HEK293 (cell line): ENCODE data around the gene FOXK2.

ENCODE experiments used
- CTCF ChIA-PET: fragments of 350-600 bp; formaldehyde crosslinking; extraction: SDS; loops from one replicate; lab custom pipeline; 2021; ENCODE audit warnings: antibody characterized with exemption; lab: Yijun Ruan, JAX
- POLR2A ChIA-PET: fragments of 300-600 bp; formaldehyde crosslinking; extraction: SDS; loops from one replicate; lab custom pipeline; 2020; ENCODE audit warnings: antibody characterized with exemption, inconsistent platforms; lab: Yijun Ruan, JAX
- H3K27ac ChIP-seq: fragments of 200-500 bp; sonication (Bioruptor generic); 2 replicates; pipeline ENCODE4 v1.5.1; 2014; ENCODE audit warnings: low read depth, low read length, control low read depth, inconsistent platforms; ENCODE audit errors: extremely low read depth
- H3K36me3 ChIP-seq, 2 experiments: fragments of 200-500 bp in 1 of 2; sonication (Bioruptor generic) in 1 of 2; 1 replicate in 1 of 2; 2 replicates in 1 of 2; pipeline ENCODE4 v1.5.1; 2014 to 2017; ENCODE audit warnings: inconsistent platforms in 2 of 2, low read length in 2 of 2; ENCODE audit not compliant: control insufficient read depth in 2 of 2, insufficient read depth in 1 of 2
- H3K4me1 ChIP-seq: fragments of 200-500 bp; sonication (Bioruptor generic); 2 replicates; pipeline ENCODE4 v1.5.1; 2014; ENCODE audit warnings: mild to moderate bottlenecking, low read length, inconsistent platforms; ENCODE audit not compliant: control insufficient read depth, insufficient read depth
- H3K4me3 ChIP-seq: 2 replicates; pipeline ENCODE4 v1.5.1; 2011; ENCODE audit warnings: low read depth, mild to moderate bottlenecking, control low read depth, low read length, moderate library complexity
- H3K9me3 ChIP-seq: fragments of 200-500 bp; sonication (Bioruptor generic); 2 replicates; pipeline ENCODE4 v1.5.1; 2014; ENCODE audit warnings: low read depth, low read length, inconsistent platforms; ENCODE audit not compliant: control insufficient read depth, insufficient read depth
- FEZF1 ChIP-seq: fragments of 450-650 bp; formaldehyde crosslinking; IDR thresholded peaks from 2 replicates; pipeline ENCODE4 v1.5.1; 2016; ENCODE audit warnings: missing biosample characterization, missing genetic modification characterization
- GLIS1 ChIP-seq: fragments of 450-650 bp; formaldehyde crosslinking; IDR thresholded peaks from 2 replicates; pipeline ENCODE4 v1.5.1; 2016; ENCODE audit warnings: missing biosample characterization, missing genetic modification characterization
- PATZ1 ChIP-seq: fragments of 450-650 bp; formaldehyde crosslinking; IDR thresholded peaks from 2 replicates; pipeline ENCODE4 v1.5.1; 2016; ENCODE audit warnings: missing biosample characterization, missing genetic modification characterization
- PRDM4 ChIP-seq: fragments of 450-650 bp; formaldehyde crosslinking; IDR thresholded peaks from 2 replicates; pipeline ENCODE4 v1.5.1; 2017; ENCODE audit warnings: missing biosample characterization, missing genetic modification characterization
- SP2 ChIP-seq: fragments of 450-650 bp; formaldehyde crosslinking; IDR thresholded peaks from 2 replicates; pipeline ENCODE4 v1.5.1; 2016; ENCODE audit warnings: missing biosample characterization, missing genetic modification characterization
- YY1 ChIP-seq: fragments of 450-650 bp; formaldehyde crosslinking; IDR thresholded peaks from 2 replicates; pipeline ENCODE4 v1.5.1; 2018; ENCODE audit warnings: missing biosample characterization, missing genetic modification characterization
- ZBTB1 ChIP-seq: fragments of 450-650 bp; formaldehyde crosslinking; IDR thresholded peaks from 2 replicates; pipeline ENCODE4 v1.5.1; 2016; ENCODE audit warnings: missing biosample characterization, missing genetic modification characterization
- ZBTB10 ChIP-seq: fragments of 450-650 bp; formaldehyde crosslinking; IDR thresholded peaks from 2 replicates; pipeline ENCODE4 v1.5.1; 2016; ENCODE audit warnings: missing biosample characterization, missing genetic modification characterization
- ZBTB17 ChIP-seq: fragments of 450-650 bp; formaldehyde crosslinking; IDR thresholded peaks from 2 replicates; pipeline ENCODE4 v1.5.1; 2016; ENCODE audit warnings: missing biosample characterization, missing genetic modification characterization
- ZBTB20 ChIP-seq: fragments of 450-650 bp; formaldehyde crosslinking; IDR thresholded peaks from 2 replicates; pipeline ENCODE4 v1.5.1; 2016; ENCODE audit warnings: missing biosample characterization, missing genetic modification characterization
- ZEB2 ChIP-seq: fragments of 450-650 bp; formaldehyde crosslinking; IDR thresholded peaks from 2 replicates; pipeline ENCODE4 v1.5.1; 2016; ENCODE audit warnings: missing biosample characterization, missing genetic modification characterization
- ZFHX2 ChIP-seq: fragments of 450-650 bp; formaldehyde crosslinking; conservative IDR thresholded peaks from 2 replicates; pipeline ENCODE4 v1.5.1; 2016; ENCODE audit warnings: missing biosample characterization, missing genetic modification characterization
- ZFP37 ChIP-seq: fragments of 450-650 bp; formaldehyde crosslinking; IDR thresholded peaks from 2 replicates; pipeline ENCODE4 v1.5.1; 2016; ENCODE audit warnings: missing biosample characterization, missing genetic modification characterization
- ZNF2 ChIP-seq: fragments of 450-650 bp; formaldehyde crosslinking; IDR thresholded peaks from 2 replicates; pipeline ENCODE4 v1.5.1; 2016; ENCODE audit warnings: missing biosample characterization, missing genetic modification characterization
- ZNF311 ChIP-seq: fragments of 450-650 bp; formaldehyde crosslinking; IDR thresholded peaks from 2 replicates; pipeline ENCODE4 v1.5.1; 2017; ENCODE audit warnings: missing biosample characterization, missing genetic modification characterization, borderline replicate concordance
- ZNF335 ChIP-seq: fragments of 450-650 bp; formaldehyde crosslinking; conservative IDR thresholded peaks from 2 replicates; pipeline ENCODE4 v1.5.1; 2016; ENCODE audit warnings: missing biosample characterization, missing genetic modification characterization
- ZNF560 ChIP-seq: fragments of 450-650 bp; formaldehyde crosslinking; IDR thresholded peaks from 2 replicates; pipeline ENCODE4 v1.5.1; 2017; ENCODE audit warnings: missing biosample characterization, missing genetic modification characterization, borderline replicate concordance
- ZNF600 ChIP-seq: fragments of 450-650 bp; formaldehyde crosslinking; IDR thresholded peaks from 2 replicates; pipeline ENCODE4 v1.5.1; 2016; ENCODE audit warnings: missing biosample characterization, missing genetic modification characterization
- ZSCAN30 ChIP-seq: fragments of 450-650 bp; IDR thresholded peaks from 2 replicates; pipeline ENCODE4 v1.5.1; 2018; ENCODE audit warnings: missing biosample characterization, mild to moderate bottlenecking, missing genetic modification characterization, moderate library complexity
- TF ChIP-seq, protein P1 (sequence below): fragments of 450-650 bp; formaldehyde crosslinking; optimal IDR thresholded peaks from 2 replicates; pipeline ENCODE3; 2016; ENCODE audit warnings: missing biosample characterization, mild to moderate bottlenecking, missing genetic modification characterization
- TF ChIP-seq, protein P2 (sequence below): fragments of 450-650 bp; formaldehyde crosslinking; IDR thresholded peaks from 2 replicates; pipeline ENCODE4 v1.5.1; 2016; ENCODE audit warnings: missing biosample characterization, missing genetic modification characterization, borderline replicate concordance

The FOXK2 gene

DNA sequence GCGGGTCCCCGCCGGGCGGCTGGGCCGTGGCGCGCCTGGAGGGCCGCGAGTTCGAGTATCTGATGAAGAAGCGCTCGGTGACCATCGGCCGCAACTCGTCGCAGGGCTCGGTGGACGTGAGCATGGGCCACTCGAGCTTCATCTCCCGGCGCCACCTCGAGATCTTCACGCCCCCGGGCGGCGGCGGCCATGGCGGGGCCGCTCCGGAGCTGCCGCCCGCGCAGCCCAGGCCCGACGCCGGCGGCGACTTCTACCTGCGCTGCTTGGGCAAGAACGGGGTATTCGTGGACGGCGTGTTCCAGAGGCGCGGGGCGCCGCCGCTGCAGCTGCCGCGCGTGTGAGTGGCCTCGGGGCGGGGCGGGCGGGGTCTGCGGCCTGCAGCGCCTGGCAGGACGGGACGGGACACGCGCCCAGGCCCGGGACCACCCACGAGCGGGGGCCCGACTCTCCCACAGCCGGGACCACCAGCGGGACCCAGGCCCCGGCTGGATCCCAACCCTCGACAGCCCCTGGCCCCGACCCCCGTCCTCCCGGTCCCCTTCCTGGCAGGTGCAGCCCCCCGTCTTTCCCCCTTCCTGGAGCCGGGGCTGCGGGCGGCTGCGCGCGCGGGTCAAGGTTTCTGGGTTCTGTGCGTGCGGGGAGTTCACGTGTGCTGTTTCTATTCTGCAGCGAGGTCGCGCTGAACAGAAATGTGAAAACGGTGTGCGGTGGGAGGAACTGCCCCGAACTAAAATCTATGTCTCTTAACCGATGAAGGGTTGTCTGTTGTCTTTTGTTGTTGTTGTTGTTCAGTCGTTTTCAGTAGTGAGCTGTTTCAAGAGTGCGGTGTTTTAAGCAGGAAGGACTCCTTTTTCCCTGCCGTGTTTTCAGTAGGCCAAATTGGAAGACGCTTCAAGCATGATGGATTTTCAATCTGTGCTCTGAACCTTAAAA is 705 bp downstream of the FOXK2 start:
- Histone ChIP-seq H3K36me3 (peaks cover 0 to 5% of the 10 kb centered on the region in 2 experiments; a peak in 1 of 3 replicates), H3K4me1 (peaks cover 11% of the 10 kb centered on the region), H3K4me3 (peak overlapping the region; percentile 64), H3K9me3 (no peaks in the 10 kb centered on the region), H3K27ac (peak overlapping the region; percentile 91)
- CTCF ChIA-PET: interaction anchor here (0.7 to 2.0 kb wide), 4 partner anchors 31 to 34 kb away, joined by 3 to 9 read pairs (median 4); no protein-coding TSS in a partner anchor
- POLR2A ChIA-PET: interaction anchor here (0.6 to 2.9 kb wide), 13 partner anchors 11 to 60 kb away, joined by 3 to 14 read pairs (median 4); no protein-coding TSS in a partner anchor
- 0 out of 2 replicates have a peak, but pooled peaks have one; percentile 32 for TF ChIP-seq YY1 (tag by site-specific recombination)
- no peak for TF ChIP-seq GLIS1 (tag by site-specific recombination)
- TF ChIP-seq ZNF335 (tag by site-specific recombination): peak; percentile 52
- no peak for TF ChIP-seq FEZF1 (tag by site-specific recombination)
- no peak for TF ChIP-seq ZNF311
- TF ChIP-seq ZFP37: peak; percentile 67; the same call in 1 of the 2 replicates
- TF ChIP-seq ZFHX2 (tag by site-specific recombination): 0 out of 2 replicates have a peak, but pooled peaks have one; percentile 7
- no peak for TF ChIP-seq ZNF560 (tag by site-specific recombination)
- TF ChIP-seq ZBTB1 (tag by site-specific recombination): 0 out of 2 replicates have a peak, but pooled peaks have one; percentile 4
- TF ChIP-seq ZEB2 (tag by site-specific recombination): peak; percentile 46; the same call in 1 of the 2 replicates
- peak; percentile 20 for TF ChIP-seq SP2
- TF ChIP-seq ZBTB17 (tag by site-specific recombination): peak; percentile 98
- TF ChIP-seq, protein P1, sequence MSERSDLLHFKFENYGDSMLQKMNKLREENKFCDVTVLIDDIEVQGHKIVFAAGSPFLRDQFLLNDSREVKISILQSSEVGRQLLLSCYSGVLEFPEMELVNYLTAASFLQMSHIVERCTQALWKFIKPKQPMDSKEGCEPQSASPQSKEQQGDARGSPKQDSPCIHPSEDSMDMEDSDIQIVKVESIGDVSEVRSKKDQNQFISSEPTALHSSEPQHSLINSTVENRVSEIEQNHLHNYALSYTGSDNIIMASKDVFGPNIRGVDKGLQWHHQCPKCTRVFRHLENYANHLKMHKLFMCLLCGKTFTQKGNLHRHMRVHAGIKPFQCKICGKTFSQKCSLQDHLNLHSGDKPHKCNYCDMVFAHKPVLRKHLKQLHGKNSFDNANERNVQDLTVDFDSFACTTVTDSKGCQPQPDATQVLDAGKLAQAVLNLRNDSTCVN: peak; percentile 93
- 0 out of 2 replicates have a peak, but pooled peaks have one; percentile 61 for TF ChIP-seq PRDM4
- peak; percentile 48; the same call in 1 of the 2 replicates for TF ChIP-seq PATZ1
- TF ChIP-seq ZSCAN30: 0 out of 2 replicates have a peak, but pooled peaks have one; percentile 32
- peak; percentile 60; the same call in 1 of the 2 replicates for TF ChIP-seq ZNF600 (tag by site-specific recombination)
- TF ChIP-seq, protein P2, sequence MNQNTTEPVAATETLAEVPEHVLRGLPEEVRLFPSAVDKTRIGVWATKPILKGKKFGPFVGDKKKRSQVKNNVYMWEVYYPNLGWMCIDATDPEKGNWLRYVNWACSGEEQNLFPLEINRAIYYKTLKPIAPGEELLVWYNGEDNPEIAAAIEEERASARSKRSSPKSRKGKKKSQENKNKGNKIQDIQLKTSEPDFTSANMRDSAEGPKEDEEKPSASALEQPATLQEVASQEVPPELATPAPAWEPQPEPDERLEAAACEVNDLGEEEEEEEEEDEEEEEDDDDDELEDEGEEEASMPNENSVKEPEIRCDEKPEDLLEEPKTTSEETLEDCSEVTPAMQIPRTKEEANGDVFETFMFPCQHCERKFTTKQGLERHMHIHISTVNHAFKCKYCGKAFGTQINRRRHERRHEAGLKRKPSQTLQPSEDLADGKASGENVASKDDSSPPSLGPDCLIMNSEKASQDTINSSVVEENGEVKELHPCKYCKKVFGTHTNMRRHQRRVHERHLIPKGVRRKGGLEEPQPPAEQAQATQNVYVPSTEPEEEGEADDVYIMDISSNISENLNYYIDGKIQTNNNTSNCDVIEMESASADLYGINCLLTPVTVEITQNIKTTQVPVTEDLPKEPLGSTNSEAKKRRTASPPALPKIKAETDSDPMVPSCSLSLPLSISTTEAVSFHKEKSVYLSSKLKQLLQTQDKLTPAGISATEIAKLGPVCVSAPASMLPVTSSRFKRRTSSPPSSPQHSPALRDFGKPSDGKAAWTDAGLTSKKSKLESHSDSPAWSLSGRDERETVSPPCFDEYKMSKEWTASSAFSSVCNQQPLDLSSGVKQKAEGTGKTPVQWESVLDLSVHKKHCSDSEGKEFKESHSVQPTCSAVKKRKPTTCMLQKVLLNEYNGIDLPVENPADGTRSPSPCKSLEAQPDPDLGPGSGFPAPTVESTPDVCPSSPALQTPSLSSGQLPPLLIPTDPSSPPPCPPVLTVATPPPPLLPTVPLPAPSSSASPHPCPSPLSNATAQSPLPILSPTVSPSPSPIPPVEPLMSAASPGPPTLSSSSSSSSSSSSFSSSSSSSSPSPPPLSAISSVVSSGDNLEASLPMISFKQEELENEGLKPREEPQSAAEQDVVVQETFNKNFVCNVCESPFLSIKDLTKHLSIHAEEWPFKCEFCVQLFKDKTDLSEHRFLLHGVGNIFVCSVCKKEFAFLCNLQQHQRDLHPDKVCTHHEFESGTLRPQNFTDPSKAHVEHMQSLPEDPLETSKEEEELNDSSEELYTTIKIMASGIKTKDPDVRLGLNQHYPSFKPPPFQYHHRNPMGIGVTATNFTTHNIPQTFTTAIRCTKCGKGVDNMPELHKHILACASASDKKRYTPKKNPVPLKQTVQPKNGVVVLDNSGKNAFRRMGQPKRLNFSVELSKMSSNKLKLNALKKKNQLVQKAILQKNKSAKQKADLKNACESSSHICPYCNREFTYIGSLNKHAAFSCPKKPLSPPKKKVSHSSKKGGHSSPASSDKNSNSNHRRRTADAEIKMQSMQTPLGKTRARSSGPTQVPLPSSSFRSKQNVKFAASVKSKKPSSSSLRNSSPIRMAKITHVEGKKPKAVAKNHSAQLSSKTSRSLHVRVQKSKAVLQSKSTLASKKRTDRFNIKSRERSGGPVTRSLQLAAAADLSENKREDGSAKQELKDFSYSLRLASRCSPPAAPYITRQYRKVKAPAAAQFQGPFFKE (tag by site-specific recombination): peak; percentile 35; the same call in 1 of the 2 replicates
- 0 out of 2 replicates have a peak, but pooled peaks have one; percentile 61 for TF ChIP-seq ZBTB20 (tag by site-specific recombination)
- 0 out of 2 replicates have a peak, but pooled peaks have one; percentile 42 for TF ChIP-seq ZBTB10
- TF ChIP-seq ZNF2 (tag by site-specific recombination): 0 out of 2 replicates have a peak, but pooled peaks have one; percentile 10
